GM20000 (cell line): ENCODE measurements around the gene SLBP.

ENCODE experiments used
- DNase-seq: peaks from one replicate; pipeline ENCODE4 v3.0.0; 2012; ENCODE audit warnings: low spot score
- CTCF ChIP-seq: IDR thresholded peaks from 2 replicates; pipeline ENCODE4 v1.5.1; 2012; ENCODE audit warnings: mild to moderate bottlenecking, control low read depth; ENCODE audit errors: extremely low read depth, missing control alignments

Gene SLBP

GRCh38 chr4:1660948-1661677 is 51.0 kb downstream of the SLBP start:
- TF ChIP-seq CTCF = no peak
- DNase-seq = no peak

GRCh38 chr4:1659104-1660043 is 52.7 kb downstream of the SLBP start:
- DNase-seq = no peak

GRCh38 chr4:1658581-1658980 is 53.5 kb downstream of the SLBP start:
- no peak for TF ChIP-seq CTCF
- no peak for DNase-seq

More at GRCh38 chr4:1659104-1660043, 52.7 kb downstream of the SLBP start:
- TF ChIP-seq CTCF = no peak

GRCh38 chr4:1658146-1658545 is 54.0 kb downstream of the SLBP start:
- TF ChIP-seq CTCF = no peak
- no peak for DNase-seq

- no peak for TF ChIP-seq CTCF
- no peak for DNase-seq
Observed at GRCh38 chr4:1656986-1657385, 55.1 kb downstream of the SLBP start.

GRCh38 chr4:1656132-1656531 is 56.0 kb downstream of the SLBP start:
- no peak for DNase-seq
- TF ChIP-seq CTCF = no peak

- no peak for TF ChIP-seq CTCF
- no peak for DNase-seq
Observed at GRCh38 chr4:1655676-1656075, 56.4 kb downstream of the SLBP start.
